ENCODE measurements around the gene CHRNB2. TPM values are rescaled to one million over a fixed set of nuclear protein-coding genes. Genes with fewer than 3 reads are reported as not detected.
A peak's percentile ranks its signal among the peaks of the same experiment; 100 is the strongest.

Gene CHRNB2
- 0.11 and 2.3 TPM in 2 replicates for total RNA-seq (ENCODE audit: low replicate concordance)

DNA sequence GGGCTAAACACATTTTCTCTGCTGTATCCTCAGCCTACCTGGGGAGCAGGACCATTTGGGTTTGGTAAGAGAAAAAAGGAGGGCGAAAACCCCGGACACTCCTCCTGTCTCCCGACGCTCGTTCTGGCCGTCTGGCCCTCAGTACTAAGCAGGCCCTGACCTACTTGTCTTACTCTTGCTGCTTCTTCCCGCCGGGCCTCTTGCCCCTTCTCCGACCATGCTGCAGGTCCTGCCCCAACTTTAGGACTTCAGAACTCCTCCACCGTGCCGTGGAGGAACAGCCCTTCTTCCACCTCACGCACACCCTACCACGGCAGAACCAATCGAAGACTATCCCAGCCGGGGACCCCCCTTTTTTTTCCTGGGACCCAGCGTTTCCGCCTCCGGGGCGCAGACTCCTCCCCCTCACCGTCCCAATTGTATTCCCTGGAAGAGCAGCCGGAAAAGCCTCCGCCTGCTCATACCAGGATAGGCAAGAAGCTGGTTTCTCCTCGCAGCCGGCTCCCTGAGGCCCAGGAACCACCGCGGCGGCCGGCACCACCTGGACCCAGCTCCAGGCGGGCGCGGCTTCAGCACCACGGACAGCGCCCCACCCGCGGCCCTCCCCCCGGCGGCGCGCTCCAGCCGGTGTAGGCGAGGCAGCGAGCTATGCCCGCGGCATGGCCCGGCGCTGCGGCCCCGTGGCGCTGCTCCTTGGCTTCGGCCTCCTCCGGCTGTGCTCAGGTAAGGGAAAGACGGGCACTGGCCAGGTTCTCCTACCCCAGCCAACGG lies at the start of gene CHRNB2:
CHRNB2 (plus strand) TSS at position 393 of the 771 bp plus-strand sequence; CDS start at position 660, 267 bp downstream.
- Histone ChIP-seq H3K4me2 (peak within 1 kb of the TSS; percentile 88), H3K27me3 (peaks cover 20% of the 10 kb centered on the region), H3K9ac (no peak within 1 kb of the TSS), H3F3A (ENCODE audit: low read depth) (peaks cover 22% of the 10 kb centered on the region), H3K79me2 (ENCODE audit: low read depth) (no peaks in the 10 kb centered on the region), H3K4me1 (peaks cover 10% of the 10 kb centered on the region), H3K27ac (no peak within 1 kb of the TSS), H3K9me3 (ENCODE audit: low read depth) (no peaks in the 10 kb centered on the region), H2AFZ (replicated peaks) (peak within 1 kb of the TSS; percentile 56), H3K36me3 (no peaks in the 10 kb centered on the region), H3K4me3 (peak within 1 kb of the TSS; percentile 54), H4K20me1 (ENCODE audit: low read depth) (peaks cover 15% of the 10 kb centered on the region)
- H3K36me3 Mint-ChIP-seq, result no peaks in the 10 kb centered on the region
- H3K27ac Mint-ChIP-seq, result no peak within 1 kb of the TSS
- no peaks in the 10 kb centered on the region for H3K9me3 Mint-ChIP-seq
- H3K27me3 Mint-ChIP-seq (ENCODE audit: insufficient read depth, low read depth), result peaks cover 28% of the 10 kb centered on the region
- peak within 1 kb of the TSS; percentile 89 for H3K4me3 Mint-ChIP-seq
- peak; percentile 31 for TF ChIP-seq EZH2phosphoT487 (IDR thresholded peaks at IDR 0.05)
- TF ChIP-seq CTCF (IDR thresholded peaks at IDR 0.05), result peak; percentile 13
- no peak for TF ChIP-seq EZH2 (IDR thresholded peaks at IDR 0.05)
- H3K4me1 Mint-ChIP-seq, result peaks cover 12% of the 10 kb centered on the region
- DNase-seq (ENCODE audit: low spot score), result peak; percentile 94

GRCh38 chr1:154519591-154519991 lies 48.0 kb upstream of the CHRNB2 start:
- Histone ChIP-seq H2AFZ (replicated peaks) (no peak overlapping the region), H3K9me3 (ENCODE audit: low read depth) (no peaks in the 10 kb centered on the region), H3K4me2 (no peak overlapping the region), H3F3A (ENCODE audit: low read depth) (no peaks in the 10 kb centered on the region), H3K36me3 (no peaks in the 10 kb centered on the region), H3K4me3 (no peak overlapping the region), H3K4me1 (no peaks in the 10 kb centered on the region), H4K20me1 (ENCODE audit: low read depth) (no peaks in the 10 kb centered on the region), H3K27me3 (no peaks in the 10 kb centered on the region), H3K27ac (no peak overlapping the region), H3K9ac (no peak overlapping the region), H3K79me2 (ENCODE audit: low read depth) (no peaks in the 10 kb centered on the region)
- Mint-ChIP-seq H3K36me3 (no peaks in the 10 kb centered on the region), H3K4me3 (no peak overlapping the region), H3K4me1 (no peaks in the 10 kb centered on the region), H3K27me3 (ENCODE audit: insufficient read depth, low read depth) (peaks cover 11% of the 10 kb centered on the region), H3K9me3 (no peaks in the 10 kb centered on the region), H3K27ac (no peak overlapping the region)
- DNase-seq (ENCODE audit: low spot score), result no peak
- TF ChIP-seq EZH2 (IDR thresholded peaks at IDR 0.05), result no peak
- TF ChIP-seq CTCF (IDR thresholded peaks at IDR 0.05), result no peak
- no peak for TF ChIP-seq EZH2phosphoT487 (IDR thresholded peaks at IDR 0.05)

GRCh38 chr1:154520333-154520732 lies 47.2 kb upstream of the CHRNB2 start:
- Mint-ChIP-seq H3K4me3 (no peak overlapping the region), H3K27ac (no peak overlapping the region), H3K9me3 (no peaks in the 10 kb centered on the region), H3K4me1 (no peaks in the 10 kb centered on the region), H3K27me3 (ENCODE audit: insufficient read depth, low read depth) (peaks cover 11% of the 10 kb centered on the region), H3K36me3 (no peaks in the 10 kb centered on the region)
- Histone ChIP-seq H3K27ac (no peak overlapping the region), H2AFZ (replicated peaks) (no peak overlapping the region), H4K20me1 (ENCODE audit: low read depth) (no peaks in the 10 kb centered on the region), H3K4me3 (no peak overlapping the region), H3K9ac (no peak overlapping the region), H3K4me2 (no peak overlapping the region), H3K36me3 (no peaks in the 10 kb centered on the region), H3K79me2 (ENCODE audit: low read depth) (no peaks in the 10 kb centered on the region), H3K27me3 (no peaks in the 10 kb centered on the region), H3K4me1 (no peaks in the 10 kb centered on the region), H3F3A (ENCODE audit: low read depth) (no peaks in the 10 kb centered on the region), H3K9me3 (ENCODE audit: low read depth) (no peaks in the 10 kb centered on the region)
- TF ChIP-seq CTCF (IDR thresholded peaks at IDR 0.05) (no peak), EZH2phosphoT487 (IDR thresholded peaks at IDR 0.05) (no peak), EZH2 (IDR thresholded peaks at IDR 0.05) (no peak)
- DNase-seq (ENCODE audit: low spot score), result no peak

Measured in neural progenitor cell (in vitro differentiated cells).